ENCODE data around the gene CDY1.
"Not testable (repeated sequence)": the region's sequence is repeated elsewhere in the genome, so short reads cannot be mapped to it uniquely, and the experiment has no call there.

The CDY1 gene, protein sequence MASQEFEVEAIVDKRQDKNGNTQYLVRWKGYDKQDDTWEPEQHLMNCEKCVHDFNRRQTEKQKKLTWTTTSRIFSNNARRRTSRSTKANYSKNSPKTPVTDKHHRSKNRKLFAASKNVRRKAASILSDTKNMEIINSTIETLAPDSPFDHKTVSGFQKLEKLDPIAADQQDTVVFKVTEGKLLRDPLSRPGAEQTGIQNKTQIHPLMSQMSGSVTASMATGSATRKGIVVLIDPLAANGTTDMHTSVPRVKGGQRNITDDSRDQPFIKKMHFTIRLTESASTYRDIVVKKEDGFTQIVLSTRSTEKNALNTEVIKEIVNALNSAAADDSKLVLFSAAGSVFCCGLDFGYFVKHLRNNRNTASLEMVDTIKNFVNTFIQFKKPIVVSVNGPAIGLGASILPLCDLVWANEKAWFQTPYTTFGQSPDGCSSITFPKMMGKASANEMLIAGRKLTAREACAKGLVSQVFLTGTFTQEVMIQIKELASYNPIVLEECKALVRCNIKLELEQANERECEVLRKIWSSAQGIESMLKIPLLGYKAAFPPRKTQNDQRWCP

DNA sequence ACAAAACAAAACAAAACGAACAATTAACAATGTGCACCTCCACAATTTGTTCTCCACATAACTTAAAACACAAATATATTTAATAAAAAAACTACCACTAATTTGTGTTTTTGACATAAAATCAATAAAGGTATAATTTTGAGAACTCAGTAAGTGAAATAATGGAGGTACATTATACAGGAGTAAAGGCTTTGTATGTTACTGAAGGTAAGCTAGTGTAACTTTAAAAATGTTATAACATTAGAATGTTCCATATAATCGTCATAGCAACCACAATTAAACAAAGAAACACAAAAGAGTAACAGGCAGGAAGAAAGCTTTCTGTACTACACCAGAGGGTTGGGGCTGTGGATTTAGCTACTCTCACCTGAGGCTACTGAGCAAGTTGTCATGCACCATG lies at the start of gene CDY1:
TSS of gene CDY1 (plus strand) at position 301 of the 400 bp plus-strand sequence. CDS start 326 bp downstream, outside the sequence.
- H3K27ac ChIP-seq; H3K27me3 ChIP-seq; H3K4me1 ChIP-seq (ENCODE audit: control insufficient read depth in 1 of 2, insufficient read depth in 1 of 2, low read depth in 1 of 2, low read length in 1 of 2); H3K36me3 ChIP-seq; H3K9me3 ChIP-seq; H3K4me3 ChIP-seq (ENCODE audit: low read depth in 1 of 2, low read length in 1 of 2): not testable (repeated sequence)

DNA sequence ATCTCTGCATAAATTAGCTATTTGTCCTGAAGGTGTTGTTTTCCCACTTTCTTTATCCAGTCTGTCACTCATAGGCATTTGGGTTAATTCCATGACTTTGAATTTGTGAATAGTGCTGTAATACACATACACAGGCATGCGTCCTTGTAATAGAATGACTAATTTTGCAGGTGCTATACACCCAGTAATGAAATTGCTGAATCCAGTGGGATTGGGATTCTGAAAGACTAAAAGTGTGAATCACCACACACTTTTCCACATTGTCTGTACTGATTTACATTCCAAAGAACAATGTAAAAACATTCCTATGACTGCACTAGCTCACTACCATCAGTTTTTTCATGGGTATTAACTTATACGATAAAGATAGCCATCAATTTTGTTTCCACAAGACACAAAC lies 28.6 kb upstream of the CDY1 start:
- not testable (repeated sequence) for H3K36me3 ChIP-seq; H3K27me3 ChIP-seq; H3K27ac ChIP-seq; H3K4me3 ChIP-seq (ENCODE audit: low read depth in 1 of 2, low read length in 1 of 2); H3K4me1 ChIP-seq (ENCODE audit: control insufficient read depth in 1 of 2, insufficient read depth in 1 of 2, low read depth in 1 of 2, low read length in 1 of 2); H3K9me3 ChIP-seq

DNA sequence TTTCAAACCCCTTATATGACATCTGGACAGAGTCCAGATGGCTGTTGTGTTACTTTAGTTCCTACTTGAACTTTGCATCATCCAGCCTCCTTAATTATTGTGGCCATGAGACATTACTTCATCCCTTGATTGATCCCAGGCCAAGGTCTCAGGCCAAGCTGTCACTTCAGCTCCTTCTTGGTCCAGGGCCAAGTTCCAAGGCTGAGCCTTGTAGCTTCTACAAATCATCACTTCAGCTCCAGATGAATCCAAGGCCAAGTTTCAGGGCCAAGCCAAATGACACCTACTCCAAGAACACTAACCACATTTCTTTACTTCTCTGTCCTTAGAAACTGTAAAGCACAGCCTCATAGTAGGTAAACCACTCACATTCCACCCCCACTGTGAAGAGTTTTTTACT lies 1.7 kb upstream of the CDY1 start:
- not testable (repeated sequence) for H3K27me3 ChIP-seq; H3K9me3 ChIP-seq; H3K36me3 ChIP-seq; H3K4me3 ChIP-seq (ENCODE audit: low read depth in 1 of 2, low read length in 1 of 2); H3K4me1 ChIP-seq (ENCODE audit: control insufficient read depth in 1 of 2, insufficient read depth in 1 of 2, low read depth in 1 of 2, low read length in 1 of 2); H3K27ac ChIP-seq

DNA sequence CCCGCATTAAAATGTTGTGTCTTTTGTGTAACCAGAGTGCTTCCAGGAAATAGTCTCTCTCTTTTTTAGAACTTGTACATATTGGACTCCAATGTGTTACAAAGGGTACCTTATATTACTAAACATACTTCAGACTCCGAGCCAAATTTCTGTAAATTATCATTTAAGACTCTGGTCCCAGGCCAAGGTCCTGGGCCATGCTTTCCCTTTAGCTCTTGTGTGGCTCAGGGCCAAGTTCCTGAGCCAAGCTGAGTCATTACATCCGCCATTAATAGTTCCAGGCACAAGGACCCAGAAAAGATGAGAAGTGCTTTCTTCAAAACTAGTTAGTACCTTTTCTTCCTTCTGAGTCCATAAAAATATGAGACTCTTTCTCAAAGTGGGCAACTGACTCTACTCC lies 4.6 kb downstream of the CDY1 start:
- not testable (repeated sequence) for H3K27ac ChIP-seq; H3K4me3 ChIP-seq (ENCODE audit: low read depth in 1 of 2, low read length in 1 of 2); H3K27me3 ChIP-seq; H3K4me1 ChIP-seq (ENCODE audit: control insufficient read depth in 1 of 2, insufficient read depth in 1 of 2, low read depth in 1 of 2, low read length in 1 of 2); H3K9me3 ChIP-seq; H3K36me3 ChIP-seq

DNA sequence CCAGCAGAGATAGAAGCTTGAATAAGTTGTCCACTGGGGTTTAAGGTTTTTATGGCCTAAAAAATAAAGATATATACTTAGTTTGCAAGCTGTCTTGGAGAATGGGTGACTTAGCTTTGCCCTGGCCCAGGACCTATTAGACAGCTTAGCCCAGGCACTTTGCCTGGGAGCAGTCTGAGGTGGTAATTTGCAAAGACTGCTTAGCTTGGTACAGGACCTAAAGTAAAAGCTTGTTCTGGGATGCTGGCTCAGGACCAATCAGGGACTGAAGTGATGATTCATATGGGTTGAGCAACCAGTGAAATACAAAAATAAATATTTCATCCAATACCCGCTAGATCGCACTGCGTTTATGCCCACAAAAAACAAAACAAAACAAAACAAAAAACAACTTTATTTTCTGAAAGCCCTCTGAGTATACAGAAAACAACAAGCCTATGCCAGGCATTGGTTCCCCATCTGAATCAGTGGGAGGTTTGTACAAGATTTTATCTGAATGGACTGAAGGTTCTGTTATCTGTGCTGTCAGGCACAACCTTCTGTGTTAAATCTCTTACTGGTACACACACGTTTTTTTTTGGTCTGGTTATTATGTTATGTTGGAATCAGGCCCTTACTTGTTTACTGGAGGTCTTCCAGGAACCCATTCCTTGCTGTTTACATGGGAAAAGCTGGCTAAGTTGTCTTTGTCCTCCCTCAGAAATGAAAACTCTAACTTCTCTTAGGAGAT lies 8.6 kb downstream of the CDY1 start:
- not testable (repeated sequence) for H3K36me3 ChIP-seq

DNA sequence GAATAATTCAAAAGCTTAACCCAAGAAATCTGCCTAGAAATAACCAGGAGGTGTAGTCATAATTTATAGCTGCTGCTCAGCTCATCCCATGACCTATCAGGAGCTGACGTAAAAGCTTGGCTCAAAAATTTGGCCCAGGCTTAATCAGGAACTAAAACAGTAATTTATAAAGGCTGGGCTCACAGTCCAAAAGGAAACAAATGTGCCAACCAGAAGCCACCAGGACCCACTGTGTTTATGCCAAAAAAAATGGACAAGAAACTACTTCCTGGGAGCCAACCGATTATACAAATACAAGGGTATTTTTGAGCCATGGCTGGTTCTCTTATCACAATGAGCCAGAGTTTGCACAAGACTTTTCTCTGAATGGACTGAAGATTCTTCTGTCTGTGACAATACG lies 17.9 kb downstream of the CDY1 start:
- H3K4me3 ChIP-seq (ENCODE audit: low read depth in 1 of 2, low read length in 1 of 2); H3K36me3 ChIP-seq: not testable (repeated sequence)

More for the DNA sequence above, 8.6 kb downstream of the CDY1 start:
- not testable (repeated sequence) for H3K27me3 ChIP-seq; H3K4me3 ChIP-seq (ENCODE audit: low read depth in 1 of 2, low read length in 1 of 2); H3K27ac ChIP-seq; H3K4me1 ChIP-seq (ENCODE audit: control insufficient read depth in 1 of 2, insufficient read depth in 1 of 2, low read depth in 1 of 2, low read length in 1 of 2); H3K9me3 ChIP-seq

DNA sequence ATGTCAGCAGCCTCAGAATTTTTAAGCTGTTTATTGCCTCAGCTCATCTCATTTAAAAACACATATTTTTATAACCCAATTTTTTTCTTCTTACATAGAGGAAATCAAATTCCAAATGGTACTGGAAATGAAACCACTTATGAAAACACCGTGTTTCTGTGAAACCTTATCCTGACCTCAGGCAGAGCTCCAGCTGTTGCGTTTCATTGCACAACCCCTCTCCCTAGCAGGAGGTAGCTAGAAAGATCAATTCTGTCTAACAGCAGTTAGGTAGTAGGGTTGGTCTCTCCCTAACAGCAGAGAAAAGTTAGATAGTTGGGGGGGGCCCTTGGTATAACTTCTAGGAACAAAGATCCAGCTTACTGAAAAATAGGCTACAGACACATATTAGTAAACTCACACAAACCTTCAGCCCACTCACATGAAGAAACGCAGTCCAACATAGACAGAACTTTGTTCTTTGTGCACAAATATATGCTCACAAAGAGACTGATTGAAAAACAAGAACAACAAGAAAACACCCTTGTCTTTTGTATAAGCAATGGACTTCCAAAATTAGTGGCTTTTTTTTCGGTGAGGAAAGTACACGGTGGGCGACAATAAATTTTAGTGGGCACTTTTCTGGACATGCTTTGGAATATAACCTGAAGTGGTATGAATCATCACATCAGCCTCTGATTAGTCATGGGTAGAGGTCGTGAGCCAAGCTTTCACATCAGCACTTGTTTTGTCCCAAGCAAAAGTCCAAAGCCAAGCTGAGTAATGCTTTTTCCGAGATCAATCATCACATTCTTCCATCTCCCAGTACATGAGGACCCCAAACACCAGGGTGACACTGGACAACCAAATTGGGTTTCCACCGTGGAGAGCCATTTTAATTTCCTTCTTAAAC lies 21.4 kb downstream of the CDY1 start:
- H3K4me3 ChIP-seq (ENCODE audit: low read depth in 1 of 2, low read length in 1 of 2), result not testable (repeated sequence)

More for the DNA sequence above, 17.9 kb downstream of the CDY1 start:
- not testable (repeated sequence) for H3K4me1 ChIP-seq (ENCODE audit: control insufficient read depth in 1 of 2, insufficient read depth in 1 of 2, low read depth in 1 of 2, low read length in 1 of 2); H3K27ac ChIP-seq; H3K9me3 ChIP-seq; H3K27me3 ChIP-seq

More for the DNA sequence above, 21.4 kb downstream of the CDY1 start:
- not testable (repeated sequence) for H3K27ac ChIP-seq; H3K4me1 ChIP-seq (ENCODE audit: control insufficient read depth in 1 of 2, insufficient read depth in 1 of 2, low read depth in 1 of 2, low read length in 1 of 2); H3K9me3 ChIP-seq; H3K36me3 ChIP-seq; H3K27me3 ChIP-seq
